IPS DF 6.9 (cell line): Measurements from ENCODE around the gene NAA35.

Source experiments
- DNase-seq: peaks from one replicate; pipeline ENCODE4 v3.0.0-alpha.2; 2013; ENCODE audit warnings: low read depth, low spot score
- H3K27ac ChIP-seq: one replicate; pipeline ENCODE4 v1.5.1; 2013; ENCODE audit warnings: low read length, control low read depth
- H3K27me3 ChIP-seq: 2 replicates; pipeline ENCODE4 v1.6.1; 2013; ENCODE audit warnings: mild to moderate bottlenecking, low read length; ENCODE audit not compliant: control insufficient read depth, insufficient read depth
- H3K36me3 ChIP-seq: 2 replicates; pipeline ENCODE4 v1.6.1; 2013; ENCODE audit warnings: low read length; ENCODE audit not compliant: control insufficient read depth, insufficient read depth
- H3K4me1 ChIP-seq: 2 replicates; pipeline ENCODE4 v1.6.1; 2013; ENCODE audit warnings: low read length; ENCODE audit not compliant: control insufficient read depth, insufficient read depth
- H3K4me3 ChIP-seq: 2 replicates; pipeline ENCODE4 v1.5.1; 2013; ENCODE audit warnings: mild to moderate bottlenecking, low read length
- H3K9me3 ChIP-seq: 2 replicates; pipeline ENCODE4 v1.6.1; 2013; ENCODE audit warnings: low read length, inconsistent platforms; ENCODE audit not compliant: control insufficient read depth, insufficient read depth
- WGBS: extraction: QIAGEN DNeasy Blood & Tissue Kit; methylation state at CpG from one replicate; pipeline ENCODE4 v1.1.7; 2013; ENCODE audit warnings: mixed read lengths, missing lambda C conversion rate; ENCODE audit not compliant: insufficient read length, insufficient coverage; 5-methylcytosine and 5-hydroxymethylcytosine counted together

Gene NAA35

GRCh38 chr9:86027767-86028166 lies 86.8 kb downstream of the NAA35 start:
- WGBS, result no CpG with 5 or more reads among the region's 4 CpGs

GRCh38 chr9:86034863-86035734 lies 94.2 kb downstream of the NAA35 start:
- no peaks in the 10 kb centered on the region for H3K4me1 ChIP-seq
- H3K27me3 ChIP-seq, result no peaks in the 10 kb centered on the region
- H3K9me3 ChIP-seq, result no peaks in the 10 kb centered on the region
- H3K36me3 ChIP-seq, result no peaks in the 10 kb centered on the region; the same call in none of the 2 replicates
- no peak overlapping the region for H3K27ac ChIP-seq
- no peak for DNase-seq
- H3K4me3 ChIP-seq, result no peak overlapping the region
- no CpG with 5 or more reads among the region's 17 CpGs for WGBS

More at GRCh38 chr9:86027767-86028166, 86.8 kb downstream of the NAA35 start:
- Histone ChIP-seq H3K4me1 (no peaks in the 10 kb centered on the region), H3K27ac (no peak overlapping the region), H3K27me3 (no peaks in the 10 kb centered on the region), H3K36me3 (peaks cover under 1% of the 10 kb centered on the region), H3K4me3 (no peak overlapping the region), H3K9me3 (no peaks in the 10 kb centered on the region)
- DNase-seq, result no peak

DNA sequence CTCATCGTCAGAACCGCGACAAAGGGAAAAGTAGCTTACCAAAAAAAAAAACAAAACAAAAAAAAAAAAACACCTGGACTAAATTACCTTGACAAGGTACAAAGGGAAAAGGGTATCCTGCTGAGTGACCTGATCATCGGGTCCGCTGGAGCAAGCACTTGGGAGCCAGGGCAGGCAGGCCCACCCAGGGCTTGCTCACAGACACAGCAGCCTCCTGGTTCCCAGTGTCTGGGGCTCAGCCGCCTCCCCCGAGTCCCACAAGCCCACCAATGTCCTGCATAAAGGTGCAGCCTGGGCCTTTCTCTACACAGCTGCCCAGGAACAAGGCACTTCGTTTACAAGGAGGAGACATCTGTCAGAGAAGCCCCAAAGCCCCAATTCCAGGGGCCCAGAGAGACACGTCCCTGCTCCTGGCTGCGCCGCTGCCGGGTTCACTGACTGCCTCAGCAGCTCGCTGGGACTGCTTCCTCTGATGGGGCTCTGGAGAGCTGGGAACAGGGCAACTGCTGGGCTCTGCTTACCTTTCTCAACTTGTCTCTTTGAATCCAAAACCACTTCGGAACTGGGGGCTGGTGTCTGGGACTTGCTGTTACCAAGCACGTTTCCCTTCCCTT lies 95.0 kb downstream of the NAA35 start:
- no peaks in the 10 kb centered on the region for H3K27me3 ChIP-seq
- H3K27ac ChIP-seq, result no peak overlapping the region
- H3K4me3 ChIP-seq, result no peak overlapping the region
- DNase-seq, result no peak
- H3K4me1 ChIP-seq, result no peaks in the 10 kb centered on the region
- H3K36me3 ChIP-seq, result no peaks in the 10 kb centered on the region; the same call in none of the 2 replicates
- H3K9me3 ChIP-seq, result no peaks in the 10 kb centered on the region
- WGBS, result no CpG with 5 or more reads among the region's 15 CpGs

GRCh38 chr9:86036555-86036954 lies 95.6 kb downstream of the NAA35 start:
- H3K9me3 ChIP-seq, result no peaks in the 10 kb centered on the region
- H3K36me3 ChIP-seq, result no peaks in the 10 kb centered on the region; the same call in none of the 2 replicates
- no peak for DNase-seq
- no peak overlapping the region for H3K4me3 ChIP-seq
- H3K27ac ChIP-seq, result no peak overlapping the region
- H3K4me1 ChIP-seq, result no peaks in the 10 kb centered on the region
- H3K27me3 ChIP-seq, result no peaks in the 10 kb centered on the region
- WGBS, result no CpG with 5 or more reads among the region's 9 CpGs

DNA sequence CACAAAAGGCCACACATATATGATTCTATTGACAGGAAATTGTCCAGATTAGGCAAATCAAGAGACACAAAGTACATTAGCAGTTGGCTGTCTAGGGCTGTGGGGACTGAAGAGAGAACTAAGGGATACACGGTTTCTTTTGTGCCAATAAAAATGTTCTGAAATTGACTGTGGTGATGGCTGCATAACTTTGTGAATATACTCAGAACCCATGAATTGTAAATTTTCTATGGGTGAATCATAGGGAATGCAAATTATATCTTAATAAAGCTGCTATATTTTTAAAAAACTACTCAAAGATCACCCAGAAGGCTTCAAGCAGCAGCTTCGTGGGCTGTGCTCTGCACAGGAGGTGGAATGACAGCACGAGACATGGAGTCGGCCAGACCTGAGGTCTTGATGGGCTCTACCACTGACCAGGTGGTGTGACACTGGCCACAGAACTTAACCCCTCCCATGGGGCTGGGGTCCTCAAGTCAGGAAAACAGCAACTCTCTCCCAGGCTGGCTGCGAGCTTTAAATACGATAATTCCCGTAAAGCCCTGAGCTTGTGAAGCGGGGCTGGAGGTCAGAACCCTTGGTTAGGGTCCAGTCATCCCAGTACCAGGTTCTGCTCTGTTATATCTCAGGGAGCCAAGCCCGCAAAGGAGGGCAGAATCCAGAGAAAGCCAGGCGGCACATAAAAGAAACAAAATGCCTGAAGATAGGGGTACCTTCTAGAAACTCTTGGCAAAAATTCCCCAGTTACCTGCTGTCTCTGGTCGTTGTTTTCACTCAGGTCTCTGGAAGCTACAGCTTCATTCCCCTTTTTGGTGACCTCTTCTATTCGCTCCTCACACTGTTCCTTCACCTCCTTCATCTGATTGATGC lies 99.3 kb downstream of the NAA35 start:
- DNase-seq, result no peak
- H3K4me3 ChIP-seq, result no peak overlapping the region
- H3K27me3 ChIP-seq, result no peaks in the 10 kb centered on the region
- no peaks in the 10 kb centered on the region for H3K36me3 ChIP-seq
- no peaks in the 10 kb centered on the region for H3K9me3 ChIP-seq
- no CpG with 5 or more reads among the region's 12 CpGs for WGBS
- no peaks in the 10 kb centered on the region for H3K4me1 ChIP-seq
- no peak overlapping the region for H3K27ac ChIP-seq

DNA sequence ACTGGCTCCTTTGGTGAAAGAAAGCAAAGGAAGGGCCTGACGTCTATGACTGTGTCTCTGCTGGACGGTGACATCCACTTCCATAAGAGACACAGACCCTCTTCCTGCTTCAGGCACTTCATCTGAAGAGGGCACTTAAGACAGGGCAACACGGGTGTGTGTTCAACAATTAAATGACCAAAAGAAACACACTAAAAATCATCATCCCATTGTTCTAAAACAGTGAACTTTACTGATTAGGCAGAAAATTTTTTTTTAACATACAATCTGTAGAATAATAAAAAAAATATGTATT lies 99.9 kb downstream of the NAA35 start:
- no peaks in the 10 kb centered on the region for H3K36me3 ChIP-seq
- no peak overlapping the region for H3K4me3 ChIP-seq
- no peaks in the 10 kb centered on the region for H3K9me3 ChIP-seq
- WGBS, result no CpG with 5 or more reads among the region's 3 CpGs
- DNase-seq, result no peak
- no peaks in the 10 kb centered on the region for H3K27me3 ChIP-seq
- no peaks in the 10 kb centered on the region for H3K4me1 ChIP-seq
- no peak overlapping the region for H3K27ac ChIP-seq

DNA sequence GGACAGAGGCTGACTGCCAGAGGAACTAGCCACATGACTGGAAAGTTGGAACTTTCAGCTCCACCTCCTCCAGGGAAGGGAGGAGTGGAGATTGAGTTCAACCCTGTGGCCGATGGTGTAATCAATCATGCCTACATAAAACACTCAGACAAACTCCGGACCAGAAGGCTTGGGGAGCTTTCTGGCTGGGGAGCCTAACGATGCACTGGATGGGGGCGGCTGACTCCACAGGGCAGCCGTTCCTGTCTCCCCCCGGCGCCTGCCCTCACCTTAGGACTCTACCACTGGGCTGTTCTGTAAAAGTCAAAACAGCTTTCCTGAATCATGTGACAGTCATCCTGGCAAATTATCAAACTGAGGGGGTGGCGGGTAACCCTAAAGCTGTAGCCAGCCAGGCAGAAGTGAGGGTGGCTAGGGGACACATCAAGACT lies 100.4 kb downstream of the NAA35 start:
- H3K4me3 ChIP-seq, result no peak overlapping the region
- H3K4me1 ChIP-seq, result no peaks in the 10 kb centered on the region
- H3K27ac ChIP-seq, result no peak overlapping the region
- no peaks in the 10 kb centered on the region for H3K27me3 ChIP-seq
- H3K36me3 ChIP-seq, result no peaks in the 10 kb centered on the region
- no peak for DNase-seq
- H3K9me3 ChIP-seq, result no peaks in the 10 kb centered on the region
- WGBS, result no CpG with 5 or more reads among the region's 8 CpGs

- Histone ChIP-seq H3K4me3 (no peak overlapping the region), H3K36me3 (no peaks in the 10 kb centered on the region), H3K4me1 (no peaks in the 10 kb centered on the region), H3K9me3 (no peaks in the 10 kb centered on the region), H3K27me3 (no peaks in the 10 kb centered on the region), H3K27ac (no peak overlapping the region)
- no CpG with 5 or more reads among the region's 5 CpGs for WGBS
- DNase-seq, result no peak
Measured at GRCh38 chr9:86042199-86042978, 101.4 kb downstream of the NAA35 start.

DNA sequence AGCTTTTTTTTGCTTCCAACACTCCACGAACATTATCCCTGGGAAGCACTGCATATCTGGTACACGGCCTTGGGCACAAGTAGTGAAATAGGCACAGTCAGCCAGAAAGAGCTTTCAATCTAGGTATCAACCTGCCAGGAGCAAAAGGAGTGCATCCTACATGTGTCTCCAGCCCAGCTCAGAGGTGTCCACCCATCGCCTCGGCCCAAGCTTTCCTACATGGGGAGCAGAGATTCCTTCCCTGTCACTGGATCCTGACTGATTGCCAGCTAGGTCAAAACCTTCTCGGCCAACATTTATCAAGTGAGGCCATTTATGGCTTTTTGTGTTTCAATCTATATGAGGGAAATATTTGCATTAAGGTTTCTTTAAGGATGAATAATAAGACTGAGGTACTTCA lies 102.6 kb downstream of the NAA35 start:
- no peak for DNase-seq
- Histone ChIP-seq H3K4me1 (no peaks in the 10 kb centered on the region), H3K27ac (no peak overlapping the region), H3K27me3 (no peaks in the 10 kb centered on the region), H3K4me3 (no peak overlapping the region), H3K9me3 (no peaks in the 10 kb centered on the region), H3K36me3 (no peaks in the 10 kb centered on the region)
- WGBS, result no CpG with 5 or more reads among the region's 5 CpGs

GRCh38 chr9:86043999-86044398 lies 103.1 kb downstream of the NAA35 start:
- no peak overlapping the region for H3K4me3 ChIP-seq
- H3K36me3 ChIP-seq, result no peaks in the 10 kb centered on the region
- no peak for DNase-seq
- H3K4me1 ChIP-seq, result no peaks in the 10 kb centered on the region
- WGBS, result no CpG with 5 or more reads among the region's 4 CpGs
- H3K27ac ChIP-seq, result no peak overlapping the region
- no peaks in the 10 kb centered on the region for H3K27me3 ChIP-seq
- H3K9me3 ChIP-seq, result no peaks in the 10 kb centered on the region
